B cell (primary cell): ENCODE data around the gene JAG2. TPM values are rescaled to one million over a fixed set of nuclear protein-coding genes. Genes with fewer than 3 reads are reported as not detected.

Source experiments
- ATAC-seq: fragments of 200-7000 bp; cut with Tn5 transposase; one replicate; pipeline ENCODE4 v1.10.0; 2021; ENCODE audit warnings: low read depth, mild to moderate bottlenecking, moderate number of reproducible peaks, moderate library complexity
- CTCF ChIA-PET: fragments of 350-600 bp; sonication (Branson Sonifier 250); formaldehyde crosslinking; loops from one replicate; lab custom pipeline; 2021; ENCODE audit warnings: antibody characterized with exemption, inconsistent platforms; lab: Charles Lee
- POLR2A ChIA-PET: fragments of 350-600 bp; sonication (Branson Sonifier 250); formaldehyde crosslinking; loops from one replicate; lab custom pipeline; 2021; ENCODE audit warnings: antibody characterized with exemption; lab: Charles Lee
- DNase-seq: peaks from one replicate; pipeline ENCODE4 v3.0.0; 2013
- H2AFZ ChIP-seq: 2 replicates; pipeline ENCODE4 v1.6.1; 2012; ENCODE audit warnings: mild to moderate bottlenecking, low read depth, low read length; ENCODE audit not compliant: insufficient read depth, poor library complexity, severe bottlenecking
- H3K27ac ChIP-seq, 2 donors: 1 replicate in 1 of 2; 2 replicates in 1 of 2; pipeline ENCODE4 v1.5.1; 2012 to 2013; ENCODE audit warnings: low read length in 2 of 2, mild to moderate bottlenecking in 2 of 2, moderate library complexity in 1 of 2
- H3K27me3 ChIP-seq, 4 experiments: fragments of 200-600 bp in 1 of 4; sonication (generic) in 1 of 4; replicated peaks in 1 of 4; 1 replicate in 2 of 4; 2 replicates in 2 of 4; pipeline versions ENCODE4 v1.6.1 to v1.7.0; 2013 to 2016; ENCODE audit warnings: low read length in 3 of 4, mild to moderate bottlenecking in 2 of 4, mixed read lengths in 1 of 4, moderate library complexity in 1 of 4; ENCODE audit not compliant: insufficient read depth in 4 of 4, control insufficient read depth in 3 of 4; ENCODE audit errors: control extremely low read depth in 1 of 4
- H3K36me3 ChIP-seq, 2 experiments: replicated peaks in 1 of 2; 1 replicate in 1 of 2; 2 replicates in 1 of 2; pipeline versions ENCODE4 v1.6.1 to v1.7.1; 2013; ENCODE audit warnings: low read length in 1 of 2; ENCODE audit not compliant: insufficient read depth in 2 of 2, control insufficient read depth in 1 of 2; ENCODE audit errors: control extremely low read depth in 1 of 2, extremely low read depth in 1 of 2
- H3K4me1 ChIP-seq, 2 donors: fragments of 200-600 bp in 1 of 2; sonication (generic) in 1 of 2; 1 replicate in 1 of 2; 2 replicates in 1 of 2; pipeline versions ENCODE4 v1.5.1 to v1.6.1; 2013 to 2017; ENCODE audit warnings: low read length in 2 of 2; ENCODE audit not compliant: control insufficient read depth in 2 of 2, insufficient read depth in 2 of 2
- H3K4me2 ChIP-seq: replicated peaks from 2 replicates; pipeline ENCODE3; 2012; ENCODE audit warnings: mild to moderate bottlenecking, low read depth, low read length; ENCODE audit not compliant: poor library complexity, severe bottlenecking
- H3K4me3 ChIP-seq, 5 experiments: fragments of 200-600 bp in 1 of 5; sonication (generic) in 1 of 5; 1 replicate in 3 of 5; 2 replicates in 2 of 5; pipeline versions ENCODE4 v1.5.1 to v1.7.0; 2011 to 2016; ENCODE audit warnings: low read length in 4 of 5, mild to moderate bottlenecking in 4 of 5, low read depth in 2 of 5, control low read depth in 1 of 5, moderate library complexity in 1 of 5; ENCODE audit not compliant: insufficient read depth in 1 of 5; ENCODE audit errors: control extremely low read depth in 1 of 5, extremely low read depth in 1 of 5
- H3K79me2 ChIP-seq: fragments of 200-600 bp; sonication (generic); one replicate; pipeline ENCODE4 v1.6.0; 2016; ENCODE audit warnings: low read length; ENCODE audit not compliant: control insufficient read depth, insufficient read depth
- H3K9ac ChIP-seq: fragments of 200-600 bp; sonication (generic); 2 replicates; pipeline ENCODE4 v1.6.1; 2017; ENCODE audit warnings: mild to moderate bottlenecking, low read length, moderate library complexity
- H3K9me3 ChIP-seq, 3 donors: one replicate each; pipeline versions ENCODE4 v1.6.1 to v1.7.1; 2013; ENCODE audit warnings: low read length in 2 of 3; ENCODE audit not compliant: control insufficient read depth in 2 of 3, insufficient read depth in 1 of 3; ENCODE audit errors: control extremely low read depth in 1 of 3
- H4K20me1 ChIP-seq: 2 replicates; pipeline ENCODE4 v1.6.0; 2012; ENCODE audit warnings: mild to moderate bottlenecking, low read length; ENCODE audit not compliant: insufficient read depth, control insufficient read depth, poor library complexity, severe bottlenecking
- H3K27ac Mint-ChIP-seq: one replicate; pipeline ENCODE4 v1.8.0; 2021; ENCODE audit warnings: mixed read lengths
- H3K27me3 Mint-ChIP-seq: one replicate; pipeline ENCODE4 v1.8.0; 2021; ENCODE audit warnings: mixed read lengths
- H3K4me1 Mint-ChIP-seq: one replicate; pipeline ENCODE4 v1.8.0; 2021; ENCODE audit warnings: mixed read lengths
- H3K4me3 Mint-ChIP-seq: one replicate; pipeline ENCODE4 v1.8.0; 2021; ENCODE audit warnings: mixed read lengths
- H3K9me3 Mint-ChIP-seq: one replicate; pipeline ENCODE4 v1.8.0; 2022; ENCODE audit warnings: mixed read lengths; ENCODE audit not compliant: insufficient read depth
- EZH2 ChIP-seq: IDR thresholded peaks from 2 replicates; pipeline ENCODE4 v1.6.1; 2012; ENCODE audit warnings: borderline replicate concordance, low read depth, mild to moderate bottlenecking, moderate library complexity, low read length; ENCODE audit not compliant: insufficient read depth, poor library complexity, severe bottlenecking
- WGBS: methylation state at CpG from one replicate; pipeline ENCODE4 v1.1.5; 2013; ENCODE audit warnings: missing lambda C conversion rate; ENCODE audit not compliant: insufficient coverage; 5-methylcytosine and 5-hydroxymethylcytosine counted together
- intact Hi-C: fragments of 100-400 bp; cut with micrococcal nuclease; formaldehyde crosslinking; loops from one replicate; pipeline ENCODE4 v1.10.0; 2022
- polyA plus RNA-seq: library from polyadenylated mRNA; depleted of rRNA; stranded (reverse); fragments of >200 nt; gene quantifications from 2 replicates; pipeline ENCODE4 v1.2.3, GENCODE V29; 2012
- total RNA-seq, 2 donors: library from RNA; stranded (reverse); fragments of 120-200 nt in 1 of 2; gene quantifications; 1 replicate in 1 of 2; 2 replicates in 1 of 2; pipeline versions ENCODE4 v1.2.3 to v1.2.4, GENCODE V29; 2013 to 2022
- TF ChIP-seq, protein P1 (sequence below): fragments of 200-600 bp; IDR thresholded peaks from one replicate; pipeline ENCODE4 v1.8.0; 2022; ENCODE audit warnings: antibody characterized with exemption, mild to moderate bottlenecking

Gene JAG2
- total and polyA plus RNA-seq, 2 donors (not counting 1 experiment from before 2014, with no cell fraction given), result 0.27 to 0.34 TPM

DNA sequence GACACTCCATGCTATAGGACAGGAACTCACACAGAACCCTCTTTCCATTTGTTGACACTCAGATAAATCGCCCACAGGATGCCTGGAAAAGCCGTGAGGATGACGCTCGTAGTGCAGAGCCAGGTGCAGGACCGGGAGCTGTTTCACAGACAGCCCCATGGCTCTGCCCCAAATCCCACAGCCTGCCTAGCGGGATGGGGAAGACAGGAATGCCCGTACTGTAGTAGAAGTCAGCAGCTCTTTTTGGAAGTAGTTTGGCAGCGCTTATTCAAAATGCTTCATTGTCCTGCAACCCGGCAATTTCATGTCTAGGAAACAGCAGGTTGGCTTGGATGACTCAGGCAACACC is 41.6 kb downstream of the JAG2 start:
- Histone ChIP-seq H4K20me1 (no peaks in the 10 kb centered on the region), H3K4me1 (no peaks in the 10 kb centered on the region), H3K9ac (no peak overlapping the region), H2AFZ (no peak overlapping the region), H3K4me2 (no peak overlapping the region), H3K36me3 (no peaks in the 10 kb centered on the region), H3K9me3 (peaks cover 1 to 18% (median 15%) of the 10 kb centered on the region in 3 donors), H3K27me3 (peaks cover 0 to 18% (median 0%) of the 10 kb centered on the region in 4 experiments), H3K79me2 (no peaks in the 10 kb centered on the region), H3K4me3 (no peak overlapping the region), H3K27ac (no peak overlapping the region)
- DNase-seq (no peak), ATAC-seq (no peak)
- ChIA-PET CTCF (no interaction called here), POLR2A (interaction anchor here (0.7 kb wide), 1 partner anchor 115 kb away, joined by 5 read pairs; no protein-coding TSS in a partner anchor)
- Mint-ChIP-seq H3K4me1 (no peaks in the 10 kb centered on the region), H3K4me3 (no peak overlapping the region), H3K9me3 (peaks cover 4% of the 10 kb centered on the region), H3K27ac (no peak overlapping the region), H3K27me3 (peaks cover 47% of the 10 kb centered on the region)
- WGBS, result 89% methylated on average over 8 of the region's 9 CpGs
- TF ChIP-seq, protein P1, sequence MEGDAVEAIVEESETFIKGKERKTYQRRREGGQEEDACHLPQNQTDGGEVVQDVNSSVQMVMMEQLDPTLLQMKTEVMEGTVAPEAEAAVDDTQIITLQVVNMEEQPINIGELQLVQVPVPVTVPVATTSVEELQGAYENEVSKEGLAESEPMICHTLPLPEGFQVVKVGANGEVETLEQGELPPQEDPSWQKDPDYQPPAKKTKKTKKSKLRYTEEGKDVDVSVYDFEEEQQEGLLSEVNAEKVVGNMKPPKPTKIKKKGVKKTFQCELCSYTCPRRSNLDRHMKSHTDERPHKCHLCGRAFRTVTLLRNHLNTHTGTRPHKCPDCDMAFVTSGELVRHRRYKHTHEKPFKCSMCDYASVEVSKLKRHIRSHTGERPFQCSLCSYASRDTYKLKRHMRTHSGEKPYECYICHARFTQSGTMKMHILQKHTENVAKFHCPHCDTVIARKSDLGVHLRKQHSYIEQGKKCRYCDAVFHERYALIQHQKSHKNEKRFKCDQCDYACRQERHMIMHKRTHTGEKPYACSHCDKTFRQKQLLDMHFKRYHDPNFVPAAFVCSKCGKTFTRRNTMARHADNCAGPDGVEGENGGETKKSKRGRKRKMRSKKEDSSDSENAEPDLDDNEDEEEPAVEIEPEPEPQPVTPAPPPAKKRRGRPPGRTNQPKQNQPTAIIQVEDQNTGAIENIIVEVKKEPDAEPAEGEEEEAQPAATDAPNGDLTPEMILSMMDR, result no peak
- no peak for TF ChIP-seq EZH2
- intact Hi-C loops, result no loop called here

DNA sequence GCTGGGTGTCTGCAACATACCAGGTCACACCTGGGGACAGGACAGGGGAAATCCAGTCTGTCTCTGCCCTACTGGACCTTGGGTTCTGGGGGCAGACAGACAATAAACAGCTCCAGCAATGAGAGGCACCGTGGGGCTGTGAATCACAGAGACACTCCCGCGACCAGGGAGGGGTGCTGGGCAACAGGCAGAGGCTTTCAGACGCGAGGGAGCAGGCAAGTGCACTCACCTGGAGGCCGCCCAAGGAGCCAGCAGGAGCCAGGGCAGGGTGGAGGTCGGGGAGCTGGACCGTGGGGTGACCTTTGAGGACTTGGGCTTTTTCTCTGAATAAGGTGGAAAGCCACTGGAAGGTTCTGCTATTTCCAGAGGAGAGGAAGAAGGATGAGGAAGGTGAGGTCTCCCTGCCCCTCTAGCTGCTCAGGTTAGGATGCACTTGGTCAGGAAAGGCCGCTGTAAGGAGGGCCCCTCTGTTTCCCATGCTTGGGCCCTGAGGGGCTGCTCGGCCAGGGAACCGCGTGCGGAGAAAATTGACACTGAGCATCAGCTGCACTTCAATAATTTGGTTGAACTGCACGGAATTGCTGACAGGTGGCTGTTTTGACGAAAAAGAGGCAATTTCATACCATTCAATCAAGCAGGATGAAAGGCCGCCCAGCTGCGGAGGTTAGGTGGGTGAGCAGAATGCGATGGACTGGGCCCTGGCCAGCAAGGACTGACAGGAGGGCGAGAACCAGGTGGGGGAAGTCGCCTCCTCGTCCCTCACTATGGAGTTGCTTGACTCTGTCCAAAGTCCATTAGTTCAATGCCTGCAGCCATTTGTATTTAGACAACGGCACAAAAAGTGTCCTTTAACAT is 42.2 kb downstream of the JAG2 start:
- H3K4me3 Mint-ChIP-seq, result no peak overlapping the region
- Histone ChIP-seq H3K27me3 (peaks cover 0 to 15% (median 0%) of the 10 kb centered on the region in 4 experiments), H3K9ac (no peak overlapping the region), H3K36me3 (no peaks in the 10 kb centered on the region), H3K79me2 (no peaks in the 10 kb centered on the region), H3K4me2 (no peak overlapping the region), H3K4me1 (no peaks in the 10 kb centered on the region), H4K20me1 (no peaks in the 10 kb centered on the region), H3K4me3 (no peak overlapping the region), H3K27ac (no peak overlapping the region), H2AFZ (no peak overlapping the region), H3K9me3 (peaks cover 1 to 21% (median 16%) of the 10 kb centered on the region in 3 donors)
- 83% methylated on average over 21 of the region's 22 CpGs for WGBS
- ATAC-seq (no peak), DNase-seq (no peak)
- peaks cover 7% of the 10 kb centered on the region for H3K9me3 Mint-ChIP-seq
- no peaks in the 10 kb centered on the region for H3K4me1 Mint-ChIP-seq
- ChIA-PET POLR2A (interaction anchor here (0.7 kb wide), 1 partner anchor 115 kb away, joined by 5 read pairs; no protein-coding TSS in a partner anchor), CTCF (no interaction called here)
- H3K27ac Mint-ChIP-seq, result no peak overlapping the region
- no peak for TF ChIP-seq EZH2
- TF ChIP-seq, protein P1, result no peak
- H3K27me3 Mint-ChIP-seq, result peaks cover 49% of the 10 kb centered on the region
- intact Hi-C loops, result no loop called here
